ENCODE data around the gene OR10A2.
"Not testable (repeated sequence)": the region's sequence is repeated elsewhere in the genome, so short reads cannot be mapped to it uniquely, and the experiment has no call there.

OR10A2 gene

DNA sequence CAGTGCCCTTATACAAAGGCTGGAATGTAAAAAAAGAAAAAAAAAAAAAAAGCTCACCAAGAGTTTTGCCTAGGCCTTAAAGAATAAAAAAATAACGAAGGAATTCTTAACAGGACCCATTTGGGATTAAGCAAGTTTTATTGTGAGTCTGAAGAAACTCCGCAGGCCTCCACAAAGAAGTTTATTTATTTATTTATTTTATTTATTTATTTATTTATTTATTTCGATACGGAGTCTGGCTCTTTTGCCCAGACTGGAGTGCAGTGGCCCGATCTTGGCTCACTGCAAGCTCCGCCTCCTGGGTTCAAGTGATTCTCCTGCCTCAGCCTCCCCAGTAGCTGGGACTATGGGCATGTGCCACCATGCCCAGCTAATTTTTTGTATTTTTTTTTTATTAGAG lies 8.1 kb upstream of the OR10A2 start:
- not testable (repeated sequence) for H3K9ac ChIP-seq (ENCODE audit: low read depth, low read length)

GRCh38 chr11:6855971-6856541 lies 6.8 kb upstream of the OR10A2 start:
- H3K4me1 ChIP-seq (ENCODE audit: insufficient read depth, low read length), result no peaks in the 10 kb centered on the region
- H3K9ac ChIP-seq (ENCODE audit: low read depth, low read length), result no peak overlapping the region
- H3K36me3 ChIP-seq (ENCODE audit: insufficient read depth, low read length), result no peaks in the 10 kb centered on the region
- no peaks in the 10 kb centered on the region; the same call in 1 of the 2 replicates for H3K9me3 ChIP-seq (ENCODE audit: control insufficient read depth, insufficient read depth, low read length)

More for the DNA sequence above, 8.1 kb upstream of the OR10A2 start:
- not testable (repeated sequence) for H3K4me1 ChIP-seq (ENCODE audit: insufficient read depth, low read length); H3K9me3 ChIP-seq (ENCODE audit: control insufficient read depth, insufficient read depth, low read length); H3K36me3 ChIP-seq (ENCODE audit: insufficient read depth, low read length)

- H3K9me3 ChIP-seq (ENCODE audit: control insufficient read depth, insufficient read depth, low read length), result no peaks in the 10 kb centered on the region; the same call in 1 of the 2 replicates
- no peaks in the 10 kb centered on the region for H3K4me1 ChIP-seq (ENCODE audit: insufficient read depth, low read length)
- H3K9ac ChIP-seq (ENCODE audit: low read depth, low read length), result no peak overlapping the region
- no peaks in the 10 kb centered on the region for H3K36me3 ChIP-seq (ENCODE audit: insufficient read depth, low read length)
Observed at GRCh38 chr11:6856871-6857270, 6.0 kb upstream of the OR10A2 start.

DNA sequence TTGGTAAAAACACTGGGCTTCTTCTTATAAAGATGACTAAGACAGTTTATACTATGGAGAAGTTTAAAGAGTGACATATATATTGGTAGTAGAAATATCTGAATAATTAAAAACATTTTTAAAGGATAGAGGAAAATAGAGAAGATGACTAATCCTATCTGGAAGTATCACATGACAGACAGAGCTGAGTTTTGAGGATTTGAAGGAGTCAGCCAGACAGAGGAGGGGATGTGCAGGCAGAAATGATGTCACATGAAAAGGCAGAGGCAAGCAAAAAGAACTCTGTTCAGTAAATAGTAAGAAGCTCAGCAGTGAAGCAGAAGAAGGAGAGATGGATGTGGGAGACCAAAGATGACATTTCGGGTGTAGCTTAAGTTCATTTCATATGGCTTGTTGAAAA lies 1.6 kb downstream of the OR10A2 start:
- Histone ChIP-seq H3K4me1 (ENCODE audit: insufficient read depth, low read length) (no peaks in the 10 kb centered on the region), H3K9ac (ENCODE audit: low read depth, low read length) (no peak overlapping the region)

GRCh38 chr11:6871278-6871677 lies 8.4 kb downstream of the OR10A2 start:
- no peak overlapping the region for H3K9ac ChIP-seq (ENCODE audit: low read depth, low read length)
- no peaks in the 10 kb centered on the region for H3K36me3 ChIP-seq (ENCODE audit: insufficient read depth, low read length)
- H3K9me3 ChIP-seq (ENCODE audit: control insufficient read depth, insufficient read depth, low read length), result no peaks in the 10 kb centered on the region
- no peaks in the 10 kb centered on the region for H3K4me1 ChIP-seq (ENCODE audit: insufficient read depth, low read length)

More for the DNA sequence above, 1.6 kb downstream of the OR10A2 start:
- Histone ChIP-seq H3K36me3 (ENCODE audit: insufficient read depth, low read length) (no peaks in the 10 kb centered on the region), H3K9me3 (ENCODE audit: control insufficient read depth, insufficient read depth, low read length) (no peaks in the 10 kb centered on the region)

GRCh38 chr11:6875761-6876160 lies 12.9 kb downstream of the OR10A2 start:
- Histone ChIP-seq H3K9ac (ENCODE audit: low read depth, low read length) (no peak overlapping the region), H3K36me3 (ENCODE audit: insufficient read depth, low read length) (no peaks in the 10 kb centered on the region), H3K9me3 (ENCODE audit: control insufficient read depth, insufficient read depth, low read length) (no peaks in the 10 kb centered on the region), H3K4me1 (ENCODE audit: insufficient read depth, low read length) (no peaks in the 10 kb centered on the region)

DNA sequence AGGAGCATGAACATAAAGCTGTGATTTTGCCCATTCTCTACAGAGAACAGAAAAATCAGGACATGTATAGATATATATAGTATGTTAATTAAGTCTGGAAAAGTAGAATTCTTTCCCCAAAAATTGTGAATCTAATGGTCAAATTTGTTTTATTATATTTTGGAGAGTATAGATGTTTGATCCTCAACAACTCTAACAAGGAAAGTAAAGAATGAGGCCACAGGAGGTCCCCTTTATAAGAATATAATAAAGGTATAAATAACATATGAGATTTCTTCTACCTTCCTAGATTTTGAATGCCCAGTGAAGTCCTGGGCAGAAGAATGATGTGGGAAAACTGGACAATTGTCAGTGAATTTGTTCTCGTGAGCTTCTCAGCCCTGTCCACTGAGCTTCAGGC lies 13.5 kb downstream of the OR10A2 start, which contains the start of gene OR10A4:
TSS of gene OR10A4 (plus strand) at position 301 of the 400 bp plus-strand sequence. CDS start at position 324, 23 bp downstream.
- Histone ChIP-seq H3K36me3 (ENCODE audit: insufficient read depth, low read length) (no peaks in the 10 kb centered on the region), H3K9ac (ENCODE audit: low read depth, low read length) (no peak within 1 kb of the TSS), H3K9me3 (ENCODE audit: control insufficient read depth, insufficient read depth, low read length) (no peaks in the 10 kb centered on the region)

GRCh38 chr11:6876914-6877313 lies 14.1 kb downstream of the OR10A2 start:
- Histone ChIP-seq H3K9me3 (ENCODE audit: control insufficient read depth, insufficient read depth, low read length) (no peaks in the 10 kb centered on the region), H3K9ac (ENCODE audit: low read depth, low read length) (no peak overlapping the region), H3K4me1 (ENCODE audit: insufficient read depth, low read length) (no peaks in the 10 kb centered on the region), H3K36me3 (ENCODE audit: insufficient read depth, low read length) (no peaks in the 10 kb centered on the region)

More for the DNA sequence above, 13.5 kb downstream of the OR10A2 start, which contains the start of gene OR10A4:
- H3K4me1 ChIP-seq (ENCODE audit: insufficient read depth, low read length), result no peaks in the 10 kb centered on the region

DNA sequence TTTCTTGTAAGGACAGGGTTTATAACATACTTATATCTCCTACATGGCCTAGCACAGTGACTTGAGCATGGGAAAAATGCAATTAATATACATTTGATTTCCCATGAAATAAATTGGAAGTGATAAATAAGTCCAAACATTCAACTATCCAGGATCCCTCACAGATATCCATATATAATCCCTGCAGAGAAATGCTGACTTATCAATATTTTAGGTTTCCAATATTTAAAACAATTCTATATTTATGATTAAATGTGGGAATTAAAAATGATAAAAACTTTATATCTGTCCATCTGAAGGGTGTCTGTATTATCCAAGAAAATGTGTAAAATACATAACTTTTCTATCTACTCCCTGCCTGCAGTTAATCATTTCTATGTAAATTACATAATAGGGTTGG lies 19.9 kb downstream of the OR10A2 start:
- Histone ChIP-seq H3K9me3 (ENCODE audit: control insufficient read depth, insufficient read depth, low read length) (no peaks in the 10 kb centered on the region), H3K4me1 (ENCODE audit: insufficient read depth, low read length) (peaks cover 7% of the 10 kb centered on the region; the same call in 1 of the 2 replicates), H3K36me3 (ENCODE audit: insufficient read depth, low read length) (no peaks in the 10 kb centered on the region), H3K9ac (ENCODE audit: low read depth, low read length) (no peak overlapping the region)

DNA sequence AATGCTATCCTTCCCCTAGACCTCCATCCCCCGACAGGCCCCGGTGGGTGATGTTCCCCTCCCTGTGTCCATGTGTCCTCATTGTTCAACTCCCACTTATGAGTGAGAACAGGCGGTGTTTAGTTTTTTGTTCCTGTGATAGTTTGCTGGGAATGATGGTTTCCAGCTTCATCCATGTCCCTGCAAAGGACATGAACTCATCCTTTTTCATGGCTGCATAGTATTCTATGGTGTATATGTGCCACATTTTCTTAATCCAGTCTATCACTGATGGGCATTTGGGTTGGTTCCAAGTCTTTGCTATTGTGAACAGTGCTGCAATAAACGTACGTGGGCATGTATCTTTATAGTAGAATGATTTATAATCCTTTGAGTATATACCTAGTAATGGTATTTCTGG lies 24.9 kb downstream of the OR10A2 start:
- H3K9ac ChIP-seq (ENCODE audit: low read depth, low read length); H3K9me3 ChIP-seq (ENCODE audit: control insufficient read depth, insufficient read depth, low read length); H3K4me1 ChIP-seq (ENCODE audit: insufficient read depth, low read length); H3K36me3 ChIP-seq (ENCODE audit: insufficient read depth, low read length): not testable (repeated sequence)

DNA sequence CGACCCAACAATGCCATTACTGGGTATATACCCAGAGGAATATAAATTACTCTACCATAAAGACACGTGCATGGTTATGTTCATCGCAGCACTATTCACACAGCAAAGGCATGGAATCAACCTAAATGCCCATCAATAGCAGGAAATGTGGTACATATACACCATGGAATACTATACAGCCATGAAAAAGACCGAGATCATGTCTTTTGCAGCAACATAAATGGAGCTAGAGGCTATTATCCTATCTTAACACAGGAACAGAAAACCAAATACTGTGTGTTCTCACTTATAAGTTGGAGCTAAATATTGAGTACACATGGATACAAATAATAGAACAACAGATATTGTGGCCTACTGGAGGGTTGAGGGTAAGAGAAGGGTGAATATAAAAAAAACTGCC lies 26.0 kb downstream of the OR10A2 start:
- no peaks in the 10 kb centered on the region for H3K9me3 ChIP-seq (ENCODE audit: control insufficient read depth, insufficient read depth, low read length)
- no peaks in the 10 kb centered on the region for H3K36me3 ChIP-seq (ENCODE audit: insufficient read depth, low read length)
- peaks cover 3% of the 10 kb centered on the region; the same call in 1 of the 2 replicates for H3K4me1 ChIP-seq (ENCODE audit: insufficient read depth, low read length)
- no peak overlapping the region for H3K9ac ChIP-seq (ENCODE audit: low read depth, low read length)

GRCh38 chr11:6889835-6890234 lies 27.0 kb downstream of the OR10A2 start:
- Histone ChIP-seq H3K9ac (ENCODE audit: low read depth, low read length) (no peak overlapping the region), H3K36me3 (ENCODE audit: insufficient read depth, low read length) (no peaks in the 10 kb centered on the region), H3K4me1 (ENCODE audit: insufficient read depth, low read length) (no peaks in the 10 kb centered on the region), H3K9me3 (ENCODE audit: control insufficient read depth, insufficient read depth, low read length) (no peaks in the 10 kb centered on the region)

DNA sequence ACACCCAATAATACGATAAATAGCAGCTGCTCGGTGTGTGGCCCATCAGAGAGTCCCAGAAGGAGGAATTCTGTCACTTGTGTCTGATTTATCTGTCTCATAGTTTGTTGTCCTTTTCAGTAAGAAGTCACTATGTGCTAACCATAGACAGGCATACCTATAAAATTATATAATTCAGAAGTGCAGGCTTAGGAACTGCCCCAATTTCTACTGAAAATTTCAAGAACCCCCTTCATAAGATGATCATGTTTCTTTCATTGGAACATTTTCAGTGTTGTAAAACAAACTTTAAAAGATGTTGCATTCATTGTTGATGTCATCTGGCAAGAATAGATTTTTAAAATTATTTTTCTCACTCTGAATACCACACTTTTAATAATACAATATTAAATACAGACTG lies 29.5 kb downstream of the OR10A2 start, which contains the start of gene OR2D2:
TSS of gene OR2D2 (minus strand) at position 101 of the 400 bp plus-strand sequence. CDS start at position 101, 0 bp downstream.
- Histone ChIP-seq H3K9me3 (ENCODE audit: control insufficient read depth, insufficient read depth, low read length) (no peaks in the 10 kb centered on the region), H3K36me3 (ENCODE audit: insufficient read depth, low read length) (no peaks in the 10 kb centered on the region), H3K9ac (ENCODE audit: low read depth, low read length) (no peak within 1 kb of the TSS), H3K4me1 (ENCODE audit: insufficient read depth, low read length) (no peaks in the 10 kb centered on the region)

GRCh38 chr11:6894097-6894496 lies 31.2 kb downstream of the OR10A2 start:
- Histone ChIP-seq H3K9me3 (ENCODE audit: control insufficient read depth, insufficient read depth, low read length) (no peaks in the 10 kb centered on the region), H3K4me1 (ENCODE audit: insufficient read depth, low read length) (no peaks in the 10 kb centered on the region), H3K9ac (ENCODE audit: low read depth, low read length) (no peak overlapping the region), H3K36me3 (ENCODE audit: insufficient read depth, low read length) (no peaks in the 10 kb centered on the region)

- H3K9ac ChIP-seq (ENCODE audit: low read depth, low read length), result no peak overlapping the region
- H3K9me3 ChIP-seq (ENCODE audit: control insufficient read depth, insufficient read depth, low read length), result no peaks in the 10 kb centered on the region
- no peaks in the 10 kb centered on the region for H3K4me1 ChIP-seq (ENCODE audit: insufficient read depth, low read length)
- no peaks in the 10 kb centered on the region for H3K36me3 ChIP-seq (ENCODE audit: insufficient read depth, low read length)
Observed at GRCh38 chr11:6895010-6895409, 32.2 kb downstream of the OR10A2 start.
